RCC 7860 (cell line): Measurements from ENCODE around the gene IARS1.

Experiments
- DNase-seq: peaks from one replicate; pipeline ENCODE4 v3.0.0-alpha.2; 2015; ENCODE audit warnings: low spot score
- FAIRE-seq: peaks from 2 replicates; lab custom pipeline; 2012; peaks lifted over from hg19 to GRCh38; lab: Jason Lieb, UNC

IARS1 gene

DNA sequence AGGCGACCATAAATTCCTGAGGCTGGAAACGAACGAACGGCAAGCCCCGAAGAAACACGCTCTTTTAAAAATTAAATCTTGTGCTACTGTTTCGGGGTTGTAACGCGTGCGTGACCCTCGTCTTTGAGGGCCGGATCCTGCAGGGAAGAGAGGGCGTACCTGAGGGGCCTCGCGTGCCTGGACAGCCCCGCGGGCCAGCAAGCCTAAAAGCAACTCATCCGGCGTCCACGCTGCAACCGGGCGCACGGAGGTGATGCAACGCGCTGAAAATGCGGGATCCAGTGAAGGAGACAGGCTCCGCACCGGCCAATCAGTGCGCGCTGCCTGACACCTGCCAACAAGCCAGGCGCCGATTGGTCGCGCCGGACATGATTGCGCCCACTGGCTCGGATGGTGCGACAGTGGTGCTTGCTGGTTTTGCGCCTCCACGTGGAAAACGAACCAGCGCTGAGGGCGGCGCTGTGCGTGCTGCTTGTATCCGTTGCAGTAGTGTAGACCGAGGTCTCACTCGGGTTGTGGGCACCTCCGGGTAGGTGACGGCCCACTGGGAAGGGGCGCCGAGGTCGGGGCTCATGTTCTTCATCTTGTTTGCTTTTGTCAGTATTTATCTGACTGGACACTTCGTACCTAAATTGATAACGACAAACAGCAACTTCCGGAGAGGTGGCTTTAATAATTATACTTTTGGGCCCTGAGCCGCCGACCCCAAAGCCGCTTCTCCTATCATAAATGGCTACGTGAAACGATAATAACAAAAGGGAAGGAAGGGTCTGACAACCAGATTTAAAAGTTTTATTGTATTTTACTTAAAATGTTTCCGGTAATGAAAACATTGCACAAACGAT is at the start of gene IARS1:
Gene IARS1, minus strand, starts transcription at position 246 of the 845 bp plus-strand sequence. CDS start 4,278 bp downstream, outside the sequence.
- peak; percentile 85 for FAIRE-seq
- DNase-seq = peak; percentile 98

DNA sequence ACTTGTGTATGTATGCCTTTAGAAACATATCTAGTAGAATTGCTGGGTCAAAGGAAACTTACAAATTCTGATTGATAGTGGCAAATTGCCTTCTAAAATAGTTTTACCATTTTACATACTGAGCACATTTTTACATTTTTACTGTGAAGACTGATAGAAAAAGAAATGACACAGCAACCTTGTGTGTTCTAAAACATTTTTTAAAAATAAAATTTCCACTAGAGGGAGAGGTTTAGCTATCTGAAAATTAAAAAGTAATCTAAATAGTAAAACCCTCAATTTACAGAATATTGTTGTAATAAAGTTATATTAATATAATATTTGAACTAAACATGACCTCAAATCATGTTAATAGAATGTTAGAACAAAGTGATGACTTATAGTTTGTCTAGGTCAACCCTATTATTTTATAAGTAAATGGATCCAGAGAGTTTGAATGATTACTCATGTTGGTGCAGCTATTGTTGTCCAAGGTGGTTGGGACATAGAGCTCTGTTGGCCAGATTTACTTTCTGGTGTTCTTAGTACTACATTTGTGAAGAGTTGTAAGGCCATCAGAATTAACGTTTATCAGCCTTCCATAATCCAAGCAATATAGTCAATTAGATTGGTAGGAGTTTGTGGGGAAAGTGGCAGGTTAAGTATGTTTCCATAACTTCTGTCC is 49.5 kb upstream of the IARS1 start:
- DNase-seq (no peak), FAIRE-seq (peak; percentile 59)

DNA sequence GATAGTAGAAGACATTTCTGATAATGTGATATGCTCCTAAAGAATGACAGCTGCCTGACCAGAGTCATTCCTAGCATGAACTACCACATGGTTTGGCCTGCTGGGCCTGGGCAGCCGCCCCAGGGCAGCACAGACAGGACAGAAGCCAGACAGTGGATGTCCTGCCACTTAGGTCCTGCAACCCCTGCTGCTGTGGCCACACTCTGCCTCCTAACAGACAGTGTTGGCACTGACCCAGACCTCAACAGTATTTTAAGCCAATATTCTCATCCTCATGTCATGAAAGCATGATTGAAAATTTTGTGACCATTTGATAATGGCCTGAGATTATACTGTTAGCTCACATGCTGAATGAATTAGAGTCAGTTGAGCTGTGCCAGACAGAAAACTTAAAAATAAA is 48.1 kb upstream of the IARS1 start:
- no peak for FAIRE-seq
- DNase-seq = no peak

DNA sequence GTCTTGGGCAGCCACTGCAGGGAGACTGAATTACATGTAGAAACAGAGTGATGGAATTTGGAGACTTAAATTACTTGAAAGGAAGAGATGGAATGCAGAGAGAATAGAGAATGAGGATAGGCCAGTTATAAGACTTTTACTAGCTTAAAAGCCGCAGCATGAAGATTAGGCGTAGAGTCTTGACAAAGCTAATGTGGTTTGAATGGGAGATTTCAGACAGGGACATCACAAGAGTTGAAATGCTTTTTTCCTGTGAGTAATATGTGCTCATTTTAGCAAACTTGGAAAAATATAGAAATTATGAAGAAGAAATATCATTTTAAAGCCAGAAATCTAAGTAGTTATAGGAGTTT is 39.8 kb upstream of the IARS1 start:
- no peak for FAIRE-seq
- no peak for DNase-seq

DNA sequence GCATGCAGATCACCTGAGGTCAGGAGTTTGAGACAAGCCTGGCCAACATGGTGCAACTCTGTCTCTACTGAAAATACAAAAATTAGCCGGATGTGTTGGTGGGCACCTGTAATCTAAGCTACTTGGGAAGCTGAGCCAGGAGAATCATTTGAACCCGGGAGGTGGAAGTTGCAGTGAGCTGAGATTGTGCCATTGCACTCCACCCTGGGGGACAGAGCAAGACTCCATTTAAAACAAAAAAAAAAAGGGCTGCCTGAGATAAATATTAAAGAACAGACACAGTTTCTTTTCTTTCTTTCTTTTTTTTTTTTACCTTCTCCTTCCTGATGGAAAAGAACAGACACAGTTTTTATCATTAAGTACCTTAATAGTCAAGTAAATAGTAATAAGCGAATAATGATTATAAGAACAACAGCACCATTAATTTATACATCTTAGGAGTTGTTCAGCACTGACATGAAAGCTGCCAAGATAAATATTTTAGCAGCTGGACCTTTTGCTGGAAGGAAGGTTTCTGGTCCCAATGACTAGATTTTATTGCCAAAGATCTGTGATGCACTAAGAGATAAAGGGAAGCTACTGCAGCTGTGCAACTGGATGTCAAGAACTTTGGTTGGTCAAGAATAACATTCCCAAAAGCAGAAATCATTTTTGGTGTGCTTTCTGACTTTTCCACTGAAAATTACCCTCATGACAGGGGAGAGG is 39.2 kb upstream of the IARS1 start:
- FAIRE-seq = no peak
- DNase-seq = no peak

DNA sequence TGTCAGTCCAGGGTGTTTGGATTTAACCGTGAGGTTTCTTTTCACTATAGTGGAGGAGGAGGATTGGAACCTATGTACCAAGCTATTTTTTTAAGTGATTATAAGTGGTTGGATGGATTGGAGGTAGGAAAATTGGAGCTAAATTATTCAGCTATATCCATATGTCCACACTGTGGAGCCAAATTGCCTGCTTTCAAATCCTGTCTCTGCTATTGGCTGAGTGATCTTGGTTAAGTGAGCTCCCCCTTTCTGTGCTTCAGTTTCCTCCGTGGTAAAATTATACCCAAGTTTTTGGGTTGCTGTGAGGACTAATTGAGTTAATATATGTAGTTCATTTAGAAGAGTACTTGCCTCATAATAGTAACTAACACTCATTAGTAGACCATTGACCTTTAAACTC is 34.7 kb upstream of the IARS1 start:
- no peak for DNase-seq
- no peak for FAIRE-seq

DNA sequence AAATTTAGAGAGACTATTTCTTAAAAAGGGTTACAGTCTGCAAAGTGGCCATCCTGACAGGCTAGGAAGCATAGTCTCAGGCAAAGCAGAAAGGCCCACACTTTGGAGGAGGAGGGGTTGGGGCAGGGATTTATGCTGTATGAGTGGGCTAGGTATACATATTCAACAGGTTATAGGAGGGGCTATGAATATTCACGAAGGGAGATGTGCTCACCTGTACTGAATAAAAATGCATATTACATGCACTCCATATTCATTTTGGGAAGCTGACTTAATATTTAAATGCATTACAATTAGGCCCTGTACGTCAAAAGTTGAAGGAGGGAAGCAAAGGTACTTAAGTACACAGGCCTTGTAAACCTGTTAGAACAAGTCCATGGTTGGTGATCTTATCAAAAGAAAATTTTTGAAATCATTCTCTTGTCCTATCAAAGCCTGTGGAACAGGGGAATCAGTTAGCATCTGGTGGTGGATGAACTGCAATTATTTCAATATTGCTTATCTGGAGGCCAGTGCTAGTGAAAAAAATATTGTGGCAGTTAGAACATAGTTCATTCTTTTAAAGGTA is 33.9 kb upstream of the IARS1 start:
- no peak for DNase-seq
- no peak for FAIRE-seq

DNA sequence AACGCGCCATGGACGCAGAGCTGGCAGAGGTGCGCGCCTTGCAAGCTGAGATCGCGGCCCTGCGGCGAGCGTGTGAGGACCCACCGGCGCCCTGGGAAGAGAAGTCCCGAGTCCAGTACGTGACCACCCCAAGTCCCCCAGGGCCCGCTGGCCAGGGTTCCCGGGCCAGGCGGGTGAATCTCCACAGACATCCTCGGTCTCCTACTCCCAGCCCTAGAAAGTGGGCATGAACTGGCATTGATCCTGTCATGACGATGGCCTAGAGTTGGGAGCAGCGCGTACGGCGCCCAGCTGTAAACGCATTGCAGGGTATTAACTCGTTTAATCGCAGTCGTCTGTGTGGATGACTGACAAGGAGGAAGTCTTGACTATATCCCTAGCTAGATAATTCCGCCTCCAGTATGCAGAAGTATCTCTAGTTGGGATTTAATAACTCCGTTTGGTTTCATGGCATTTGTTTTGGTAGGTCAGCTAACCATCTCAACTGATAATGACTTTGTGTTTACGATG is 32.5 kb upstream of the IARS1 start:
- FAIRE-seq = no peak
- no peak for DNase-seq

DNA sequence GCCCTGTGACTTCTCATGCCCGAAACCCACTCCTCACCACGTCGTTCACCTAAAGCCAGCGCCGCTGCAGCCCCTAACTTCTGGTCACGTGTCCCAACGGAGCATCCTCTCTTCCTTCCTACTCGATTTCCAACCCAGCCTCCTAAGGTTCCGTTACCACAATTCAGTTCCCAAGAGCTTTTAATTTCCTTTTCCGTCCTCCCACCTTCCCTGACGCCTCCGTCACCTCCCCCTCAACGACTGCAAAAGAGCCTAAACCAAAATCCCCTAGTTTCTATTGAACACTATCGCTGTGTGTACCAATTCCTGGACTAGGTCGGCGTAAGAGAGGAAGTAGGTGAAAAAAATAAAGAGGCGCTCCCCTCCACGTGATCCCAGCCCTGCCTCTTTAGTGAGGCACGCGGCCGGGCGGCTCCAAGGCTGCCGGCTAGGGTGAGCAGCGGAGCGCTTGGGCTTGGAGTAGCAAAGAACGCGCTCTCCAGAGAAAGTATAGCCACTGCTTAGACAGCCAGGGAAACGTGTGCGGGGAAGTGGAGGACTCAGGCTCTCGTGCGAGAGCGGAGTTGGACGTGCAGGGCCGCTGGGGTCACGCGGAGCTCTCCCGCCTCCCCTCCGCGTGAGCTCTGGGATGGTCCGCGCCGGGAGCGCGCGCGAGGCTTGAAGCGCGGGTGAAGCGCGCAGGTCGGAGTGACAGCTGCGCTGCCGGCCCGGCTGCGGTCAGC is 31.9 kb upstream of the IARS1 start, which contains the start of the genes CENPP and NOL8:
Gene CENPP, plus strand, starts transcription at position 685 of the 722 bp plus-strand sequence.
Gene NOL8, minus strand, starts transcription at position 82 of the 722 bp plus-strand sequence. CDS start 1,189 bp downstream, outside the sequence.
- FAIRE-seq = no peak
- DNase-seq = peak; percentile 77

DNA sequence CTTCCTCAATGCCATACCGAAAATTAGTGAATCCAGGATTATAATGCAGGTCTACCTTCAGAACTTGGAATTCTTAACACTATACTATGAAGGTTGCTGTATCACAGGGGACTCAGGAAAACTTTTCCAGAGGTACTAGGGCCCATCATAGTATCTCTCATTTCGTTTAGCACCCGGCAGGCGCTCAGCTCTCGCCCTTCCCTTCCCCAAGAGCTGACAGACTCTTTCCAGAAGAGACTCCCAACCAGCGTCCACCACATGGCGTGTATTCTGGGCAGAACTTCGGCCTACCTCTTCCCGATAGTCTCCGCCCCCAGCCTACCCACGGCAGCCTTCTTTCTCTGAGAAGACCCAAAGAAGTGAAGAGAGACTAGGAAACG is 31.4 kb upstream of the IARS1 start:
- DNase-seq (no peak), FAIRE-seq (no peak)

DNA sequence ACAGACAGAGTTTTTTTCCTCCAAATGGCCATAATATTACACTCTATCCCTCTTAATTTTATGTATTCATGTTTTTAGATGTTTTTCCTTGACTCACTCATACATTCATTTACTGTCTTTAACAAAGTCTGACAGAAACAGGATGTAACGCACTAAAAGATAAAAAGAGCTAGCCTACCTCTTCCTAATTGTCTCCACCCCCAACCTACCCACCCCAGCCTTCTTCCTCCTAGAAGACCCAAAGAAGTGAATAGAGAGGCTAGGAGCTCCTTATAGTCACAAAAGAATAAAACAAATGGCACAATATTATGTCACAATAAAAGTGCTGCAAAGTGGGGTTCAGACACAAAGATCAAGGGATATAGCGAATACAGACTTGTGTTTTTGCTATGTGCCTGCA is 30.9 kb upstream of the IARS1 start:
- FAIRE-seq = no peak

DNA sequence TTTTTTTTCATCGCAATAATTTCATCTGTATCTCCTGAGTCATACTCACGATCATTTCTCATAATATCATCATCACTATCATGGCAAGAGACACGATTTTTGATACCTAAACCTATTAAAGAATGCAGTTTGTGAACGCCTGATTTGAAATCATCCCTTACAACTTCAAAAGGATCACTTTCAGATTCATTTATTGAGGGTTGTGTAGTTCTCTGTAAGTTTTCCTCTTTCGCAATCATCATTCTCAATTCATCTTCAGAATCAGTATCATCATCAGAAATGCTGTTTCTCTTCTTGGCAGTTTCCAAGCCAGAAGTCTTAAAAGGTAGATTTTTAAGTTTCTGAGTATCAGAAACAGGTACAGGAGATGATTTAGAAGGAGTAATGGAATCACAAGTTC is 22.0 kb upstream of the IARS1 start:
- FAIRE-seq = no peak
- DNase-seq = no peak

More for the DNA sequence above, 30.9 kb upstream of the IARS1 start:
- DNase-seq = no peak

DNA sequence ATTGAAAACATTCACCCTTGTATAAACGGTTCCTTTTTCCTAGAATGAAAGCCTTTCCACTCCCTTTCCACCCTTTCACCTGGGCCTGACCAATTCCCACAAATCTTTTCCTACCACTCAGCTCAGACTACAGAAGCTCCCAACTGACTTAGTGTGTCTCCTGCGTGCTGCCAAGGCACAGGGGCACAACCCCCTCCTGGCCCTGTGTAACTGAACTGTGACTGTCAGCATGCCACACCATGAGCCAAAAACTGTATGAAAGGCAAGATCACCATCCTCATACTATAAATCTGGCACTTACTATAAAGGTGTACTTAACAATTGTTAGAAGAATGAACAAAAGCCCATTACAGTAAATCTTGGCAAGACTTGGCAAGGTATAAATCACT is 20.1 kb upstream of the IARS1 start:
- DNase-seq (no peak), FAIRE-seq (no peak)

DNA sequence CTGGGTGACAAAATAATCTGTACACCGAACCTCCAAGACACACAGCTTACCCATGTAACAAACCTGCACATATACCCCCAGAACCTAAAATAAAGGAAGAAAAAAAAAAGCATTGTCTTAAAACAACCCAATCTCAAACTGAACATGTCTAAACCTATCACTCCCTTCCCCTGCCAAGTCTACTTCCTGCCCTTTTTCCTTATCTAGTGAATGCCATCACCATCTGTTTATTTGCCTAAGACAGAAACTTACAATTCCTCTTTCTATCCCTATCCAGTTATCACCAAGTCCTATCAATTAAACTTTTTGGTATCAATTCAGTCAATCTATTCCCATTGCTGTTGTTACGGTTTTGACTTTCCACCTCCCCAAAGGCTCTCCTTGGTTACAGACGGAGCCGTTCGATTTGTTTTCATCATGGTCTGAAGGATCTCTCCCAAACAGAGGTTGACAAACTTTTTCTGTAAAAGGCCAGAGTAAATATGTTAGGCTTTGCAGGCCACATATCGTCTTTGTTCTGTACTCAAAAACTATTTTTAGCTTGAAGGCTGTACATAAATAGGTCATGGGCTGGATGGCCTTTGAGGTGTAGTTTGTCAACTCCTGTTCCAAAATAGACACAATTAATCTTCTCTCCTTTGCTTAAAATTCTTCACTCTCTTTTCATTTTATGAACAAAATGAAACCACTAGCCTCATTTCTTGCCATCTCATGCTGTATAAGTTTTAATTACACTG is 19.6 kb upstream of the IARS1 start:
- DNase-seq (no peak), FAIRE-seq (no peak)

DNA sequence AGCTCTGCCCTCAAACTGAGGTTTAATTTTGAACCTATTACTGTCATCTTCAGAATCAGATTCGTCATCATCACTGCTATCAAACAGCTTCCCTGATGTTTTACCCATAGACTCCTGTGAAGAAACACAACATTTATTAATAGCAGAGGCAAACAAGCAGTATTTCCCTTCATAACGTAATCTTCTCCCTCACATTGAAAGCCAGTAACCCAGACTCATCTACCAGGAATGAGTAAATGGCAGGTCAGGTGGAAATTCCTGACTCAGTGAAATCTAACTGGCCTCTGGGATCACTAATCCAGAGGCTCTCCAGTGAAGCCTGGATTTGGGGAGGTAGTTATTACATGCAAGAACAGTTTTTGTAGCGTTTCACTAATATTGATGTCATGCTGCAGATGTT is 17.1 kb upstream of the IARS1 start:
- no peak for DNase-seq
- no peak for FAIRE-seq

DNA sequence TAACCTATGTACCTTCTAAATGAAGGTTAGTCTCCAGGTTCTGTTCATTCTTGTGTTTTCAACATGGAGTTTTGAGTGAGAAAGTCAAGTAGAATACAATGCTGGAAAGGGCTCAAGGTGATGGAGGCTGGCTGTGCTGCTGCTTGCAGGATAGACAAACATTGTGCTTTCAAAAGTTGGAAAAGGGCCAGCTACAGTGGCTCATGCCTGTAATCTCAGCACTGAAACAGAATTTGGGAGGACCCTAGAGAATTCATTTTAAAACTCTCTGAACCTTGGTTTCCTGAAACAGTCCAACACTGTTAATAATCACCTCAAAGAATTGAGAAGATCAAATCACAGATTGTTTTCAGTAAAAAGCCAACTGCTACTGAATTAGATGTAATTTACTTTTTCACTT is 15.4 kb upstream of the IARS1 start:
- DNase-seq (no peak), FAIRE-seq (no peak)

DNA sequence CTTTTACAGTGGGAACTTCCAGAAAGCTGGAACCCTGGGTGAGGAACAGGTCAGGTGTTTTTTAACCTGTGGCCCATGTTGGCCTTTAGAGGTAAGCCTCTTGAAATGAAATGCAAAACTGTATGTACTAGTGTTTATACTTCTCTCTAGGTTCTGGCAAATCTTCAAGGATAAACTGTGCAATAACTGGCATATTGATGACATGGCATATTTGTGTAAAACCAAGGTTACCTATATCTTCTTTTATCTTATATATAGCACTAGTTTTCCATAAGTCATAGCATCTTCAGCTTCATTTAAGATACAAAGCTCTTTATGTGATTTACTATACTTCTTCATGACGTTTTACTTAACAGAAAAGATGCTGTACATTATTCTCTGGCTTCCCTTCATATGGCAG is 7.4 kb upstream of the IARS1 start:
- FAIRE-seq = no peak
- no peak for DNase-seq

DNA sequence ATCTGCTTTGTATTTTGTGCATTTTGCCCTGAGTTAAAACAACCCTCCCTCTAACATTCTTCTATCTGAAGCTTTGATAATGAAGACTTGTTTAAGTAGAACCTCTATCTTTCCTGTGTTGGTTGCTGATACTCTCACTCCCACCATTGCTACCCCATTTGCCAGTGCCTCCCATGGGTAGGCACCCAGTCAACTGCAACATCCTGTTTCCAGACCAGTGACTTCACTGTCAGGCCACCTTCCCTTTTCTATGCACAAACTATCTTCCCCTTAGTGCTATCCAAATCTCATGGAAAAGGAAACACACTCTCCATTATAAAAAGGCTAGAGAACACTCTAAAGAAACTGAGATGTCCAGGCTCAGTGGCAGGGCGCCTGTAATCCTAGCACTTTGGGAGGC is 5.6 kb upstream of the IARS1 start:
- FAIRE-seq (no peak), DNase-seq (no peak)

DNA sequence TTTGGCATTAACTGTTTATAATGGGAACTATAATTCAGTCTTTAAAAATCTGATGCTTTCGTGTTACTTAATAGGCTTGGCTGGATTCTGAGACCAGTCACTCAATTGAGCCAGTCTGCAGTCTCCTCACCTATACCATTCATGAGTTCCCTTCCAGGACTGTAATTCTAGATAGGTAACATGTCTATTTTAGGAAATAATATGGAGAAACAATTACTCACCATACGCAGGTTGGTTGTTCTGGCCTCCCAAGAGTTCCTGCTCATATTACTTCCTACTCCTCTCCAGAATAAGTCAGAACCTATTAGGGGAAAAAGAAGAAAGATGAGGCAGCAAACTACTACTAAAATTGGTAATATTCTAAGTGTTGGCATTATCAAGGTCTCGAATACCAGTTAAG is 4.5 kb upstream of the IARS1 start:
- DNase-seq (no peak), FAIRE-seq (no peak)

DNA sequence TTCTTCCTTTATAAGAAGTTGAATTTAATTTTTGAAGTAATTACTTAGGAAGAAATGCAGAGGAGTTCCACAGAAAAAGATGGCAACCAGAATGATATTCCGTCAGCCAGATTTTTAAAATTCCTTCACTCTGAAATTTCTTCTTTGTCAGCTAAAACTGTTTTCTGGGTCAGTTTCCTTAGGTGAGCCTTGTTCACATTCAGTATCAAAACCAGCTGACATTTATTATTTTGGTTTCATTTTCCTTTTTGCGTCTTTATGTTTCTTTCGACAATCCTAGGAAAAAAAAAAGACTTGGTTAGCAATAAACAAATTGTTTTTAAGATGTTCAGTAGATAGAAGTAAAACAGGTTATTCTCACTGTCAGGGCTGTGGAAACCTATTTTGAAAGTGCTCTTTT is 4.1 kb upstream of the IARS1 start:
- DNase-seq (no peak), FAIRE-seq (no peak)
